Natural killer cell (primary cell): ENCODE data around the gene MPZL1. TPM values are rescaled to one million over a fixed set of nuclear protein-coding genes. Genes with fewer than 3 reads are reported as not detected.

Experiments
- ATAC-seq, 3 donors: fragments of 150-1000 bp in 2 of 3; fragments of 200-7000 bp in 1 of 3; cut with Tn5 transposase; 1 replicate in 1 of 3; 2 replicates in 2 of 3; pipeline ENCODE4 v1.10.0; 2021; ENCODE audit warnings: mild to moderate bottlenecking in 2 of 3, moderate library complexity in 2 of 3
- DNase-seq, 2 donors: peaks; one replicate each; pipeline versions ENCODE4 v3.0.0 to v3.0.0-alpha.2; 2013 to 2021; ENCODE audit warnings: mixed read lengths in 1 of 2
- H3K27ac ChIP-seq: one replicate; pipeline ENCODE4 v1.5.1; 2013; ENCODE audit warnings: mild to moderate bottlenecking, low read length
- H3K27me3 ChIP-seq: one replicate; pipeline ENCODE4 v1.6.1; 2013; ENCODE audit warnings: low read length; ENCODE audit not compliant: control insufficient read depth, insufficient read depth
- H3K36me3 ChIP-seq: one replicate; pipeline ENCODE4 v1.6.1; 2013; ENCODE audit warnings: low read length; ENCODE audit not compliant: control insufficient read depth, insufficient read depth
- H3K4me1 ChIP-seq: one replicate; pipeline ENCODE4 v1.6.1; 2013; ENCODE audit warnings: low read length; ENCODE audit not compliant: control insufficient read depth, insufficient read depth
- H3K4me3 ChIP-seq: one replicate; pipeline ENCODE4 v1.5.1; 2013; ENCODE audit warnings: low read length
- H3K9me3 ChIP-seq: one replicate; pipeline ENCODE4 v1.6.1; 2013; ENCODE audit warnings: low read length; ENCODE audit not compliant: control insufficient read depth, insufficient read depth
- H3K27ac Mint-ChIP-seq, 2 donors: one replicate each; pipeline ENCODE4 v1.8.0; 2022; ENCODE audit warnings: mild to moderate bottlenecking in 2 of 2, mixed read lengths in 2 of 2, moderate library complexity in 1 of 2
- H3K27me3 Mint-ChIP-seq, 2 donors: one replicate each; pipeline ENCODE4 v1.8.0; 2022; ENCODE audit warnings: low read depth in 2 of 2, mixed read lengths in 2 of 2
- H3K36me3 Mint-ChIP-seq: one replicate; pipeline ENCODE4 v1.8.0; 2022; ENCODE audit warnings: mixed read lengths
- H3K4me1 Mint-ChIP-seq, 2 donors: one replicate each; pipeline ENCODE4 v1.8.0; 2022; ENCODE audit warnings: mixed read lengths in 2 of 2
- H3K4me3 Mint-ChIP-seq: one replicate; pipeline ENCODE4 v1.8.0; 2022; ENCODE audit warnings: mild to moderate bottlenecking, moderate library complexity, mixed read lengths
- H3K9me3 Mint-ChIP-seq, 2 donors: one replicate each; pipeline ENCODE4 v1.8.0; 2022; ENCODE audit warnings: mixed read lengths in 2 of 2
- WGBS: methylation state at CpG from one replicate; pipeline ENCODE4 v1.1.7; 2013; ENCODE audit warnings: missing lambda C conversion rate; ENCODE audit not compliant: insufficient coverage; 5-methylcytosine and 5-hydroxymethylcytosine counted together
- intact Hi-C: fragments of 100-400 bp; cut with micrococcal nuclease; formaldehyde crosslinking; loops from one replicate; pipeline ENCODE4 v1.14.2; 2022
- total RNA-seq, 4 donors: library from RNA; stranded (reverse); fragments of 120-200 nt in 1 of 4; gene quantifications; one replicate each; pipeline versions ENCODE4 v1.2.3 to v1.2.4, GENCODE V29; 2013 to 2022
- TF ChIP-seq, protein P1 (sequence below): fragments of 200-600 bp; IDR thresholded peaks from one replicate; pipeline ENCODE4 v1.8.0; 2022; ENCODE audit warnings: antibody characterized with exemption

MPZL1 gene
- total RNA-seq, 3 donors from 2014 or later (not counting 1 experiment from before 2014, with no cell fraction given): 3.4 to 4.6 (median 4.0) TPM

DNA sequence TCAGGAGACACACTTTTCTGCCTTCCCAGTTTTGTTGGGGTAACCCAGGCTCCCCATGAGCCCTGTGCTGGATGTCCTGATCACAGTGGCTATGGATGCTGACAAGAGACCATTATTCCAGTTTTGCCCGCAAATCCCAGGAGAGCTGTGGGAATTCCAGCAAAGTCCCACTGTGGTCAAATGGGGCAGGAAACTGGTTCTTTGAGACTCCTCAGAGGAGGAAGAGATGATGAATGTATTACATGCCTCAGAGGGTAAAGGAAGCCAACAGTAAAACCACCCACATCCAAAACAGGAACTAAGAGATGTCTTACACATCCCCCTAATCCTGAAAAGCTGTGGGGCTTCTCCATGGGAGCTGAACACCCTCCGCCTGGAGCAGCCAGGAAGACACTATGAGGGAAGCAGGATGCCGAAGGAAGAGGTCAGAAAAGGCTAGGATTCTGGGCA is 12.8 kb upstream of the MPZL1 start:
- H3K4me1 Mint-ChIP-seq: peaks cover 23 to 26% of the 10 kb centered on the region in 2 donors
- Histone ChIP-seq H3K4me1 (peaks cover 15% of the 10 kb centered on the region), H3K4me3 (no peak overlapping the region), H3K27me3 (no peaks in the 10 kb centered on the region), H3K27ac (no peak overlapping the region), H3K9me3 (no peaks in the 10 kb centered on the region), H3K36me3 (peaks cover 25% of the 10 kb centered on the region)
- TF ChIP-seq, protein P1, sequence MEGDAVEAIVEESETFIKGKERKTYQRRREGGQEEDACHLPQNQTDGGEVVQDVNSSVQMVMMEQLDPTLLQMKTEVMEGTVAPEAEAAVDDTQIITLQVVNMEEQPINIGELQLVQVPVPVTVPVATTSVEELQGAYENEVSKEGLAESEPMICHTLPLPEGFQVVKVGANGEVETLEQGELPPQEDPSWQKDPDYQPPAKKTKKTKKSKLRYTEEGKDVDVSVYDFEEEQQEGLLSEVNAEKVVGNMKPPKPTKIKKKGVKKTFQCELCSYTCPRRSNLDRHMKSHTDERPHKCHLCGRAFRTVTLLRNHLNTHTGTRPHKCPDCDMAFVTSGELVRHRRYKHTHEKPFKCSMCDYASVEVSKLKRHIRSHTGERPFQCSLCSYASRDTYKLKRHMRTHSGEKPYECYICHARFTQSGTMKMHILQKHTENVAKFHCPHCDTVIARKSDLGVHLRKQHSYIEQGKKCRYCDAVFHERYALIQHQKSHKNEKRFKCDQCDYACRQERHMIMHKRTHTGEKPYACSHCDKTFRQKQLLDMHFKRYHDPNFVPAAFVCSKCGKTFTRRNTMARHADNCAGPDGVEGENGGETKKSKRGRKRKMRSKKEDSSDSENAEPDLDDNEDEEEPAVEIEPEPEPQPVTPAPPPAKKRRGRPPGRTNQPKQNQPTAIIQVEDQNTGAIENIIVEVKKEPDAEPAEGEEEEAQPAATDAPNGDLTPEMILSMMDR: no peak
- no peaks in the 10 kb centered on the region for H3K9me3 Mint-ChIP-seq
- WGBS: 34% methylated on average over 3 of the region's 3 CpGs
- H3K36me3 Mint-ChIP-seq: no peaks in the 10 kb centered on the region
- DNase-seq: no peak
- peak overlapping the region; percentile 71 to 78 for H3K27ac Mint-ChIP-seq
- ATAC-seq: no peak
- H3K27me3 Mint-ChIP-seq: no peaks in the 10 kb centered on the region
- intact Hi-C loops: no loop called here
- no peak overlapping the region for H3K4me3 Mint-ChIP-seq

DNA sequence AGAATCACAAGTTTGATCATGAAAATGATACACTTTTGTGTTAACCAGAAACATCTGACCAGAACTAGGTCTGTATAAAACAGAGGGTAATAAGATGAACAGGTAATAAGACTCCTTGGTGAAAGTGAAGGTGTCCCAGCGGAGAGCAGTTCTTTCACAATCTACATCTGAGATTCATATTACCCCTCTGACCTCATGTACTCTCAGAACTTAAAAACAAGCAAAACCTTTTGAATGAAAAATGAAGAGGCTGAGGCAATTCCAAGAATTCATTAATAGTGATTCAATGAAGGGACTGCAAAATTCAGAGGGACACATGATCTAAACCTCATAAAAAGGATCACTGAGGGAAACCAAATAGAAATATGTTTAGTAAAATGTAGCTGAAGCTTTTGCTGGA is 10.9 kb upstream of the MPZL1 start:
- no peak overlapping the region for H3K27ac ChIP-seq
- ATAC-seq: no peak
- Mint-ChIP-seq H3K4me3 (no peak overlapping the region), H3K36me3 (peaks cover 7% of the 10 kb centered on the region), H3K4me1 (peaks cover 37 to 38% of the 10 kb centered on the region in 2 donors), H3K9me3 (no peaks in the 10 kb centered on the region), H3K27me3 (peaks cover 0 to 5% of the 10 kb centered on the region in 2 donors), H3K27ac (no peak overlapping the region)
- no peak overlapping the region for H3K4me3 ChIP-seq
- H3K9me3 ChIP-seq: no peaks in the 10 kb centered on the region
- H3K27me3 ChIP-seq: no peaks in the 10 kb centered on the region
- peaks cover 21% of the 10 kb centered on the region for H3K4me1 ChIP-seq
- TF ChIP-seq, protein P1: no peak
- WGBS: no CpG with 5 or more reads among the region's 1 CpG
- no peak for DNase-seq
- intact Hi-C loops: no loop called here
- H3K36me3 ChIP-seq: peaks cover 7% of the 10 kb centered on the region

DNA sequence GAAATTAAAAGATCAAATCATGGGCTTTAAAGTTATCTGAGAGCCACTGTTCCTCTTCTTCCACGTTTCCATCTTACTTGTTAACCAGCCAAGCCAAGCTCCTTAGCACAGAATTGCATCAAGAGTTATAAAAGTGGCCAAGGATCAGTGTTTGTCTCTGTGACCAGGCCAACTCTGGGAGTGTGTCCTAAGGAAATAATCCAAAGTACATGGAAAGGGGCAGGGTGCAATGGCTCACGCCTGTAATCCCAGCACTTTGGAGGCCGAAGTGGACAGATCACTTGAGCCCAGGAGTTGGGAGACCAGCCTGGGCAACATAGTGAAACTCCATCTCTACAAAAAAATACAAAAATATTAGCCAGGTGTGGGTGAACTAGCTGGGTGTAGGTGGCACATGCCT is 10.0 kb upstream of the MPZL1 start:
- no peak for DNase-seq
- H3K4me3 Mint-ChIP-seq: no peak overlapping the region
- TF ChIP-seq, protein P1: no peak
- no peak overlapping the region for H3K27ac Mint-ChIP-seq
- no peaks in the 10 kb centered on the region for H3K9me3 ChIP-seq
- no peak for ATAC-seq
- peaks cover 7% of the 10 kb centered on the region for H3K36me3 Mint-ChIP-seq
- intact Hi-C loops: no loop called here
- H3K4me3 ChIP-seq: no peak overlapping the region
- no peaks in the 10 kb centered on the region for H3K36me3 ChIP-seq
- H3K4me1 Mint-ChIP-seq: peaks cover 42 to 43% of the 10 kb centered on the region in 2 donors
- H3K4me1 ChIP-seq: peaks cover 25% of the 10 kb centered on the region
- H3K27me3 Mint-ChIP-seq: peaks cover 0 to 5% of the 10 kb centered on the region in 2 donors
- H3K27ac ChIP-seq: no peak overlapping the region
- no peaks in the 10 kb centered on the region for H3K27me3 ChIP-seq
- H3K9me3 Mint-ChIP-seq: no peaks in the 10 kb centered on the region
- 90% methylated on average over 3 of the region's 3 CpGs for WGBS
